Renal cortical epithelial cell (primary cell): ENCODE data around the gene PRDM16. TPM values are rescaled to one million over a fixed set of nuclear protein-coding genes. Genes with fewer than 3 reads are reported as not detected.

Experiments used
- DNase-seq: peaks from one replicate; pipeline ENCODE4 v3.0.0-alpha.2; 2011; ENCODE audit warnings: low read depth
- total RNA-seq: library from RNA; depleted of rRNA; stranded (reverse); fragments of >200 nt; gene quantifications from 2 replicates; pipeline ENCODE4 v1.2.3, GENCODE V29; 2014

Gene PRDM16
- total RNA-seq, 1 donor from 2014 or later = 0.94 TPM

DNA sequence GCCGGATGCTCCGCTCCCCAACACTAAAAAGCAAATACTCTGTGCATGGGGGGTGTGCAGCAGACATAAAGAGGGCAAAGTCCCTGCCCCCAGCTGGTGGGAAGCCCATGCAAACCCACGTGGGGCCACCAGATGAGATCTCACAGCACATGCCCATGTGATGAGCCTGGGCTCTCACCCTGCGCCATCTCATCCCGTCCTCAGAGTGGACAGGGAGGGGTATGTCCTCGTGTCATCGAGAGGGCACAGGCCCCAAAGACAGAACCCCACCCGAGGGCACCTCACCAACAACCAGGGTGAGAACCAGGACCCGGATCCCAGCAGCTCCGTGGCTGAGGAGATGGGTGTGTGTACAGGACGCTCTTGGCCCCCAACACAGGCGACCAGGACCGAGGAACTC lies 360.3 kb downstream of the PRDM16 start:
- DNase-seq = no peak

DNA sequence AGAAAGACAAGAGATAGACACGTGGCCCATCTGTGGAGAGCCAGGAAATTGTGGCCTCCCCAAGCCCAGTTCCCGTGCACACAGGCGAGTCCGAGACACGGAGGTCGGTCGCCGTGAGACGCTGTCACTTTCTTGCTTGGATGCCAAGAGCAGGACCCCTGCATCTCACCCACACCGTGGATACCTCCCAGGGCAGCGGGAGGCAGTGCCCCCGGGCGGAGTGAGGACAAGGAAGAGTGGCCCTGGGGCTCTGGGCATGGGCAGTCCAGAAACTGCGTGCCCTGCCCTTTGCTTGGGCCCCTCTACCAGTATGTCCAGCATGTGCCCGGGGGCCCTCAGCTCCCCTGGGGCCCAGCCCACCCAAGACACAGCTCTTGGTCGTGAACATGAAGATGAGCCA lies 360.8 kb downstream of the PRDM16 start:
- no peak for DNase-seq

DNA sequence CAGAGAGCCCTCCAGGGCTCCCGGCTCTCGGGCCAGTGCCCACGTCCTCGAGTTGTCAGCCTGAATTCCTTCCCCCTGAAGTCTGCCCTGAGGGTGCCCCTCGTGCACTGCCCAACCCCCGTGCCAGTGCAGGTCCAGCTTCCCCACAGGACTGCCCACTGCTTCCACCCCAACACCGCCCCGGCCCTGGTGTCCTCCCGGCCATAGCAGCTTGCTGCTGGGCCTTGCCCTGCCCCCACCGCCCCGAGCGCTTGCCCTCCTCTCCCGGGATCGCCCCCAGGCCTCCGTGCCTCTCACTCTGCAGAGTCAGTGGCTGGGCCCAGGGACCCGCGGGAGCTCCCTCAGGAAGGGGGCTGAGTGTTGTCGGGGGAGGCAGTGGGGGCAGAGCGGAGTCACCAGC lies 361.4 kb downstream of the PRDM16 start:
- DNase-seq = no peak

GRCh38 chr1:3430820-3431219 lies 361.8 kb downstream of the PRDM16 start:
- DNase-seq = no peak

DNA sequence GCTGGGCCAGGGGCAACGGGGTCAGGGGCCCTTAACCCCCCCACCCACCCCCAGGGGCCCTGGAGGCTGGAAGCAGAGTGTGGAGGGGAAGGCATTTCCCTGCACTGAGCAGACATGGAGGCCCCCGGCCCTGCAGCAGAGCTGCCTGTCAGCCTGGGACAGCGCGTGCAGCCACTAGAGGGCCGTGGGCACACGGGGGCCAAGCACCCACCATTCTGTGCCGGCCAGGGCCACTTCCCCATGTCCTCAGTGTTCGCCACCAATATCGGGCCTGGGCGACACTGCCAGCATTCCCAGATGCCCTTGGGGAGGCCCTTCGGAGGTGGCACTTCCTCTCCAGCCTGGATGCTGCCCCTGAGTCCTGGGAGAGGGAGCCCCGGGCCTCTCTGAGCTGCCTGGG lies 362.3 kb downstream of the PRDM16 start:
- DNase-seq = no peak

- no peak for DNase-seq
These were observed 362.7 kb downstream of the PRDM16 start for GRCh38 chr1:3431686-3432085.

- no peak for DNase-seq
These were observed 363.3 kb downstream of the PRDM16 start for GRCh38 chr1:3432306-3432705.

- DNase-seq = no peak
These were observed 364.1 kb downstream of the PRDM16 start for GRCh38 chr1:3433076-3433475.

- no peak for DNase-seq
These were observed 364.8 kb downstream of the PRDM16 start for GRCh38 chr1:3433596-3434320.

DNA sequence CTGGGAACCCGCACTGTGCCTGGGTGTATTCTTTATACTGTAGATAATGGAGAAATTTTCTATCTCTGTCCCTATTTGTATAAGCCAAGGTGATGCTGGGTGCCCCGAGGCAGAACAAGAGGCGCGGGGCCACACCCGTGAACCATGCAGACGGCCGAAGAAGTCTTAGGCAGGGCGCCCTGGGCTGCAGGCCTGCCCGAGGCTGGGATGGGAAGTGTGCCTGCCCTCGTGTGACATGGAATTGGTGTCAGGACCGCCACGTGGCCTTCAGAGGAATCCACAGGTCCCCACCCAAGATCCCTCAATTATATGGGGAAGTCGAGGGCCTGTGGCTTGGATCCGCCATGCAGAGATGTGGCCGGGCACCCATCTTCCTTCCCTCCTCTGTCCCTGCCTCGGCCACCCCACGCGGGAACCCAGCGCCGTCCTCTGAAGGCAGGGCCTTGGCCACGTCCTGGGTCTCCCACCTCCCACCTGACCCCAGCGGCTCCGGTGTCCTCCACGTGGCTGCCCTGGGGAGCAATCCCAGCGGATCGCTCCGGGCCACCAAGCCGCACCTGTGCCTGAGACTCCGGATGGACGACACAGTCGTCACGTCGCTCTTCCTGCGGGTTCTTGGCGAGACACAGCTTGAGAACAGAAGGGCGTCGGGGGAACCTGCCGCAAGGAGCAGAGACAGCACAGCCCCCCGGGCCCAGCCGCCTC lies 365.6 kb downstream of the PRDM16 start:
- DNase-seq = no peak

- no peak for DNase-seq
These were observed 366.7 kb downstream of the PRDM16 start for GRCh38 chr1:3435666-3436065.

DNA sequence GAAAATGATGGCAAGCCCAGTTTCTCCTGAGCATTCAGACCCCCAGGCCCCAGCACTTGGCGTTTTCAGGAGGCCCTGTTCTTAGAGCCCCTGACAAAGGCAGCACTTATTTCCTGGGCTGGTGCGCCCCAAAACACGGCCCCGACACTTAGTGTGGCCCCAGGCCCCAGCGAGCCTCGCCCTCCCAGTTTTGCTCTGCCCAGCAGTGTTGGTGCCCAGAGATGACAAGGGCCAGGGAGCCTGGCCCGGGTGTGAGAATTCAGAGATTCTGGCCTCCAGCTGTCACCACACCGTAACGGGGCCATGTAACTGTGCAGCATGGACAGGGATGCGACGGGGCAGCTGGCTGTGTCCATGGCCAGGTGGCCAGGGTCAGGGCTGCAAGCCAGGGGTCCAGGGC lies 367.4 kb downstream of the PRDM16 start:
- no peak for DNase-seq

GRCh38 chr1:3436901-3437300 lies 367.9 kb downstream of the PRDM16 start:
- DNase-seq = no peak

DNA sequence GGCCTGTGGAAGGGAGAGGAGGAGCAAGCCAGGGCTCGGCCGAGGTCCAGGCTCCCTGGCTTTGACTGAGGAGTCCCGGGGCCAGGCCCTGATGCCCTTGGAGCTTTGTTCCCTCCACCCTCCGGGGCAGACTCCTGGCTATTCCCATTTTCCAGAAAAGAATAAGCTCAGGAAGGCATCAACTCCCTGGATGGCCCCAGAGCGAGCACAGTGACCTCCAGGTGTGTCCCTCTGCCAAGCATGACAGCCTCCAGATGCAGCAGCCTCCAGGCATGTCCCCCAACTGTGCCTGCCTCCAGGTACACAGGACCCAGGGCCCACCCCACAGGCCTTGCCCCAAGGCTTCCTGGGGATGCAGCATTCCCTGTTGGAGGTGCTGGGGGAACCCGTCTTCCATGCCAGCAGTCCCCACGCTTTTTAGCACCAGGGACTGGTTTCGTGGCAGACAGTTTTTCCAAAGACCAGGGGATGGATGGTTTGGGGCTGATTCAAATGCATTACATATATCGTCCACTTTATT lies 369.7 kb downstream of the PRDM16 start:
- DNase-seq = no peak

DNA sequence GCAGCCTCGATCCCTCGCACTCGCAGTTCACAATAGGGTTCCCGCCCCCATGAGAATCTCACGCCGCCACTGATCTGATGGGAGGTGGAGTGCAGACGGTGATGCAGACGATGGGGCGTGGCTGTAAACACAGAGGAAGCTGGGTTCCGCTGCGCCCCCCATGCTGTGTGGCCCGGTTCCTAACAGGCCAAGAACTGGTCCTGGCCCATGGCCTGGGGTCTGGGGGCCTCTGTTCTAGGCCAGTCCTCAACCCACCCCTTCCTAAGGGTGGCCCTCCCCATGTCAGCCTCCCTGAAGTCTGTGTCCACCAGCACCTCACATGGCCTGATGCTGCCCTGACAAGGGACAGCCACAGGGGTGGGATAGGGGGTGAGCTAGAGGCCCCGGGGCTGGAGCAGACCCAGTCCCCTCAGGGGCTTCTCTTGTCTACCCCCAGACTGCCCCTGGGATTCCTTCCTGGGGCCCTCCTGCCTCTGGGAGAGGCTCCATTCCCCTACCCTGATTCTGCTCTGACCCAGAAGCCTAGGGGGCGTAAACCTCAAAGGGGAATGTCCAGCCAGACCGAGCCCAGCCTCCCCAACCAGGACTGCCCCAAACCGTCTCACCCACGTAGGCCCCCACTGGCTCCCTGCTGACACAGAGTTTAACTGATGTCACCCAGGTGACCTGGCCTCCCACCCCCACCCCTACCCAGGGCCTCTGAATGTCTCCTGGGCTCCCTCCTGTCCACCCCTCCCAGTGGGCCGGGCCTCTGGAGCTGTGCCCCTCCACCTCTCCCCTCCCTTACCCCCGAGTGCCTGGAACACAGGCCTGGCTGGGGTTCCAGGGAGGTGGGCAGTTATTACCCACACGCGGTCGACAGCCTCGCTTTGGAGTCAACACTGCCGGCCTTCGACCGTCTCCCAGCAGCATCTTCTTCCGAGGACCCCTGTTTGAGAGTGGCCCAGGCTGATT lies 370.6 kb downstream of the PRDM16 start:
- DNase-seq = no peak

GRCh38 chr1:3440300-3440681 lies 371.3 kb downstream of the PRDM16 start:
- DNase-seq = no peak

DNA sequence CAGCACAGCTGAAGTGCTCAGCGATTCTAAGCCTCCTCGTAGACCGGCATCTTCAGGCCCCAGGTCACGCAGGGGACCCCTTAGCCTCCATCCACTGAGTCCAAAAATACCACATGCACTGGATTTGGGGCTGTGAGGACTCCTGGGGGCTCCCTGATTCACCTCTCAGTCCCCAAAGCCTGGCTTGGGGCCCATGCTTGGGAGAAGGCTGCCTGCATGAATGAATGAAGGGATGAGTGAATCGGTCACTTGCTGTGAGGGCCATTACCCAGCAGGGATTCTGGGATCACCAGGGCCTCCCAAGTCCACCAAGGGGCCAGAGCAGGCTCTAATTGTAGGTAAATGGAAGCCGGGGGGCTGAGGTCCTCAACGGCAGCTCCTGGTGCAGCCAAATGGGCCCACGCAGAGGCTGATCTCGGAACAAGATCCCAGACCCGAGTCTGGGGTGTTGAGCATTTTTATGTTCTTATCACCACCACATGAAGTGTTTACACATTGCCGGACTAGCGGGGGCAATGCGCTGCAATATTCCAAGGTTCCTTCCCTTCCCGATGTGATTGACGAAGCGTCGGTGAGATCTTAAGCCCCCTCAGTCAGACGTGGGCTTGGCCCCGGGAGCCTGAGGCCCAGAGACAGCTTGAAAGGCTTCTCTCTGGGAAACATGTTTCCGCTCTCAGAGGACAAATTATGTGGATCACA lies 371.9 kb downstream of the PRDM16 start:
- no peak for DNase-seq

DNA sequence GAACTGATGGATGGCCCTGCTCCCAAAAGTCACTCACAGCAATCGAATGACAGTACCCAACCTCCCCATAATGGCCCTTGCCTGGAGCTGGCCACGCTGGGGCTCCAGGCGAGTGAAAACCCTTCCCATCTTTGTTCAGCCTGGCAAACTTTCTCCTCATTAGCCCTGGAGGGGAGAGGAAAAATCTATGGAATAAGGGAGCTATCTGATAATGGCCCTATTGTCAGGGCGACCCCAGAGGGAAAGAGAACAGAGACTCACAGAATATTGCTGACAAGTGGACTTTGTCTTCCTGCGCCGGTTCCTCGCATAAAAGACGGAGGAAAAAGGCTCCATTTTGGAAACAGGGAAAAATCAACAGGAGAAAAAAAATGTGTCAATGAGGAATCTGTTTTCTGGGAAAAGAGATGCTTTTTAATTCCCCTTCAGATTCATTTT lies 372.4 kb downstream of the PRDM16 start:
- no peak for DNase-seq

DNA sequence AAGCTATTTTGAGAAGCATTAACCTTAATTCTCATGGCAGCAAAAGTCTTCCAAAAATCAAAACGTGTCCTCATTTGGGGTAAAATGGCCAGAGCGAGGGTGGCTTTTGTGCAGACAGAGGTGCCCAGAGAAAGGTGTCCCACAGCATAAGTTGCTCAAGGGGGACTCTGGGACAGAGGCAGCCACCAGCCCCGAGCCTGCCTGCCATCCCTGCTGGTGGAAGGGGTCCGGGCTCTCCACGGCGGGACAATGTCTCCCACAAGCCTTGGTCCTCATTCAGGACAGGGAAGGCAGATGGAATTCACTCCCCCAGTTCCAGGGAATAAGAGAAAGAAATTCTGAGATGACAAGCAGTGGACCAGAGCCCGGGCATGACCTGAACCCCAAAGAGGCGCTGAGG lies 372.9 kb downstream of the PRDM16 start:
- DNase-seq = no peak

- DNase-seq = no peak
These were observed 373.3 kb downstream of the PRDM16 start for GRCh38 chr1:3442331-3442730.

GRCh38 chr1:3442901-3443300 lies 373.9 kb downstream of the PRDM16 start:
- DNase-seq = no peak

- no peak for DNase-seq
These were observed 374.8 kb downstream of the PRDM16 start for GRCh38 chr1:3443807-3444206.
